H9 (cell line): ENCODE results near the gene TMEM107. TPM values are rescaled to one million over a fixed set of nuclear protein-coding genes. Genes with fewer than 3 reads are reported as not detected.

ENCODE experiments used
- DNase-seq: peaks from one replicate; pipeline ENCODE4 v3.0.0-alpha.2; 2017
- H2AFZ ChIP-seq: one replicate; pipeline ENCODE4 v1.6.1; 2013; ENCODE audit warnings: mild to moderate bottlenecking, low read length, control low read depth, moderate library complexity
- H2AK5ac ChIP-seq: 2 replicates; pipeline ENCODE4 v1.6.1; 2013; ENCODE audit warnings: low read length, control low read depth, mixed read lengths; ENCODE audit not compliant: insufficient read length
- H2BK120ac ChIP-seq: one replicate; pipeline ENCODE4 v1.6.1; 2013; ENCODE audit warnings: low read depth, mild to moderate bottlenecking, low read length, control low read depth, inconsistent platforms; ENCODE audit not compliant: poor library complexity, severe bottlenecking
- H2BK12ac ChIP-seq: 2 replicates; pipeline ENCODE4 v1.6.1; 2013; ENCODE audit warnings: low read length, control low read depth, mixed read lengths, low read depth; ENCODE audit not compliant: insufficient read length
- H2BK15ac ChIP-seq: 2 replicates; pipeline ENCODE4 v1.6.1; 2013; ENCODE audit warnings: low read depth, low read length, control low read depth
- H2BK20ac ChIP-seq: one replicate; pipeline ENCODE4 v1.6.1; 2013; ENCODE audit warnings: low read depth, mild to moderate bottlenecking, low read length, control low read depth, inconsistent platforms; ENCODE audit not compliant: poor library complexity, severe bottlenecking
- H2BK5ac ChIP-seq: 2 replicates; pipeline ENCODE4 v1.6.1; 2013; ENCODE audit warnings: low read length, control low read depth, mixed read lengths; ENCODE audit not compliant: insufficient read length
- H3K14ac ChIP-seq: 2 replicates; pipeline ENCODE4 v1.6.1; 2013; ENCODE audit warnings: low read length, control low read depth; ENCODE audit not compliant: insufficient read depth
- H3K18ac ChIP-seq: 2 replicates; pipeline ENCODE4 v1.6.1; 2013; ENCODE audit warnings: low read depth, mild to moderate bottlenecking, mixed read lengths, low read length, control low read depth; ENCODE audit not compliant: insufficient read length
- H3K23ac ChIP-seq: 2 replicates; pipeline ENCODE4 v1.6.1; 2013; ENCODE audit warnings: low read length, control low read depth, mixed read lengths, low read depth; ENCODE audit not compliant: insufficient read length
- H3K23me2 ChIP-seq: 2 replicates; pipeline ENCODE4 v1.6.1; 2013; ENCODE audit warnings: low read depth, mild to moderate bottlenecking, mixed read lengths, low read length, control low read depth; ENCODE audit not compliant: insufficient read length, poor library complexity, severe bottlenecking
- H3K27ac ChIP-seq: 2 replicates; pipeline ENCODE4 v1.5.1; 2013; ENCODE audit warnings: low read length, control low read depth, mixed read lengths, low read depth; ENCODE audit not compliant: insufficient read length
- H3K27me3 ChIP-seq: 2 replicates; pipeline ENCODE4 v1.6.1; 2013; ENCODE audit warnings: low read length, control low read depth, inconsistent platforms; ENCODE audit not compliant: insufficient read depth
- H3K4ac ChIP-seq: 2 replicates; pipeline ENCODE4 v1.6.1; 2013; ENCODE audit warnings: low read depth, mild to moderate bottlenecking, control low read depth, inconsistent platforms, low read length, moderate library complexity
- H3K4me1 ChIP-seq: 2 replicates; pipeline ENCODE4 v1.6.1; 2013; ENCODE audit warnings: low read length, control low read depth, inconsistent platforms; ENCODE audit not compliant: insufficient read depth
- H3K4me2 ChIP-seq: 2 replicates; pipeline ENCODE4 v1.6.1; 2013; ENCODE audit warnings: low read length, control low read depth, mixed read lengths; ENCODE audit not compliant: insufficient read length, insufficient read depth
- H3K56ac ChIP-seq: 2 replicates; pipeline ENCODE4 v1.6.1; 2013; ENCODE audit warnings: low read depth, mild to moderate bottlenecking, mixed read lengths, low read length, control low read depth; ENCODE audit not compliant: insufficient read length
- H3K79me1 ChIP-seq: 2 replicates; pipeline ENCODE4 v1.6.1; 2013; ENCODE audit warnings: low read depth, mild to moderate bottlenecking, moderate library complexity, low read length, control low read depth, inconsistent platforms; ENCODE audit not compliant: insufficient read depth, poor library complexity, severe bottlenecking
- H3K79me2 ChIP-seq: 2 replicates; pipeline ENCODE4 v1.6.1; 2013; ENCODE audit warnings: low read length, control low read depth, inconsistent platforms; ENCODE audit not compliant: insufficient read depth
- H3K9ac ChIP-seq: 2 replicates; pipeline ENCODE4 v1.6.1; 2013; ENCODE audit warnings: low read length, control low read depth, mixed read lengths; ENCODE audit not compliant: insufficient read length; ENCODE audit errors: extremely low read depth
- H3K9me3 ChIP-seq: one replicate; pipeline ENCODE4 v1.6.1; 2013; ENCODE audit warnings: low read depth, low read length, inconsistent platforms; ENCODE audit not compliant: control insufficient read depth
- H3T11ph ChIP-seq: one replicate; pipeline ENCODE4 v1.6.1; 2013; ENCODE audit warnings: mild to moderate bottlenecking, low read length, control low read depth, inconsistent platforms
- H4K20me1 ChIP-seq: one replicate; pipeline ENCODE4 v1.6.1; 2013; ENCODE audit not compliant: control insufficient read depth, insufficient read length, insufficient read depth
- H4K5ac ChIP-seq: 2 replicates; pipeline ENCODE4 v1.6.1; 2013; ENCODE audit warnings: low read depth, mild to moderate bottlenecking, mixed read lengths, low read length, control low read depth; ENCODE audit not compliant: insufficient read length
- H4K8ac ChIP-seq: replicated peaks from 2 replicates; pipeline ENCODE4 v1.6.1; 2013; ENCODE audit warnings: low read length, control low read depth, mixed read lengths, low read depth; ENCODE audit not compliant: insufficient read length
- H4K91ac ChIP-seq: 2 replicates; pipeline ENCODE4 v1.6.1; 2013; ENCODE audit warnings: low read depth, mild to moderate bottlenecking, moderate library complexity, mixed read lengths, low read length, control low read depth; ENCODE audit not compliant: insufficient read length
- H3K27ac Mint-ChIP-seq, 3 experiments: 2 replicates in 2 of 3; 3 replicates in 1 of 3; pipeline ENCODE4 v1.8.0; 2020 to 2021; ENCODE audit warnings: mixed read lengths in 3 of 3, mild to moderate bottlenecking in 1 of 3, moderate library complexity in 1 of 3
- H3K27me3 Mint-ChIP-seq: 2 replicates; pipeline ENCODE4 v1.8.0; 2021; ENCODE audit warnings: low read depth, mild to moderate bottlenecking, moderate library complexity, mixed read lengths
- H3K36me3 Mint-ChIP-seq, 3 experiments: 2 replicates in 2 of 3; 3 replicates in 1 of 3; pipeline ENCODE4 v1.8.0; 2020 to 2021; ENCODE audit warnings: low read depth in 3 of 3, mixed read lengths in 3 of 3; ENCODE audit not compliant: insufficient read depth in 1 of 3
- H3K4me1 Mint-ChIP-seq, 2 experiments: 2 replicates each; pipeline ENCODE4 v1.8.0; 2020; ENCODE audit warnings: mixed read lengths in 2 of 2
- H3K4me3 Mint-ChIP-seq, 2 experiments: 2 replicates in 1 of 2; 3 replicates in 1 of 2; pipeline ENCODE4 v1.8.0; 2020 to 2021; ENCODE audit warnings: mild to moderate bottlenecking in 2 of 2, mixed read lengths in 2 of 2, moderate library complexity in 1 of 2
- H3K9me3 Mint-ChIP-seq, 2 experiments: 2 replicates in 1 of 2; 3 replicates in 1 of 2; pipeline ENCODE4 v1.8.0; 2020; ENCODE audit warnings: mild to moderate bottlenecking in 2 of 2, mixed read lengths in 2 of 2, moderate library complexity in 1 of 2
- WGBS: extraction: QIAGEN DNeasy Blood & Tissue Kit; methylation state at CpG from one replicate; pipeline ENCODE4 v1.1.7; 2013; ENCODE audit warnings: missing lambda C conversion rate, low lambda C conversion rate, mixed read lengths; ENCODE audit not compliant: insufficient read length; ENCODE audit errors: extremely low coverage; 5-methylcytosine and 5-hydroxymethylcytosine counted together
- total RNA-seq: library from RNA; stranded (reverse); gene quantifications from 2 replicates; pipeline ENCODE4 v1.2.1, GENCODE V29; 2021
- TF ChIP-seq, protein P1 (sequence below): fragments of 200-600 bp; sonication (generic); conservative IDR thresholded peaks from 3 replicates; pipeline ENCODE4 v1.8.0; 2021; ENCODE audit warnings: antibody characterized with exemption, mild to moderate bottlenecking

Gene TMEM107
- total RNA-seq, 1 experiment from 2014 or later, result 12.7 TPM

- Mint-ChIP-seq H3K4me1 (peaks cover 14 to 24% of the 10 kb centered on the region in 2 experiments), H3K36me3 (peaks cover 19 to 36% (median 25%) of the 10 kb centered on the region in 3 experiments; a peak in 6 of 7 replicates), H3K9me3 (peaks cover 14 to 17% of the 10 kb centered on the region in 2 experiments; a peak in 4 of 5 replicates), H3K27ac (peak overlapping the region in 1 of 3 experiments; percentile 79; a peak in 2 of 7 replicates), H3K4me3 (peak overlapping the region; percentile 34 to 72; a peak in 3 of 5 replicates), H3K27me3 (peaks cover 25% of the 10 kb centered on the region)
- Histone ChIP-seq H2BK5ac (no peak overlapping the region), H2BK20ac (no peak overlapping the region), H2BK120ac (no peak overlapping the region), H3K79me2 (no peaks in the 10 kb centered on the region), H3K23me2 (peaks cover 10% of the 10 kb centered on the region), H3K79me1 (no peaks in the 10 kb centered on the region), H3K56ac (no peak overlapping the region), H3K23ac (no peak overlapping the region), H4K8ac (no peak overlapping the region), H3K9ac (no peak overlapping the region), H3K4me1 (no peaks in the 10 kb centered on the region), H3K4me2 (no peak overlapping the region), H3K27me3 (no peaks in the 10 kb centered on the region), H3T11ph (no peak overlapping the region), H3K14ac (no peak overlapping the region), H2AFZ (no peak overlapping the region), H3K27ac (no peak overlapping the region), H2AK5ac (no peak overlapping the region), H3K9me3 (no peaks in the 10 kb centered on the region), H3K18ac (no peak overlapping the region), H4K91ac (no peak overlapping the region), H3K4ac (no peak overlapping the region), H2BK15ac (no peak overlapping the region), H2BK12ac (no peak overlapping the region), H4K20me1 (no peaks in the 10 kb centered on the region), H4K5ac (no peak overlapping the region)
- TF ChIP-seq, protein P1, sequence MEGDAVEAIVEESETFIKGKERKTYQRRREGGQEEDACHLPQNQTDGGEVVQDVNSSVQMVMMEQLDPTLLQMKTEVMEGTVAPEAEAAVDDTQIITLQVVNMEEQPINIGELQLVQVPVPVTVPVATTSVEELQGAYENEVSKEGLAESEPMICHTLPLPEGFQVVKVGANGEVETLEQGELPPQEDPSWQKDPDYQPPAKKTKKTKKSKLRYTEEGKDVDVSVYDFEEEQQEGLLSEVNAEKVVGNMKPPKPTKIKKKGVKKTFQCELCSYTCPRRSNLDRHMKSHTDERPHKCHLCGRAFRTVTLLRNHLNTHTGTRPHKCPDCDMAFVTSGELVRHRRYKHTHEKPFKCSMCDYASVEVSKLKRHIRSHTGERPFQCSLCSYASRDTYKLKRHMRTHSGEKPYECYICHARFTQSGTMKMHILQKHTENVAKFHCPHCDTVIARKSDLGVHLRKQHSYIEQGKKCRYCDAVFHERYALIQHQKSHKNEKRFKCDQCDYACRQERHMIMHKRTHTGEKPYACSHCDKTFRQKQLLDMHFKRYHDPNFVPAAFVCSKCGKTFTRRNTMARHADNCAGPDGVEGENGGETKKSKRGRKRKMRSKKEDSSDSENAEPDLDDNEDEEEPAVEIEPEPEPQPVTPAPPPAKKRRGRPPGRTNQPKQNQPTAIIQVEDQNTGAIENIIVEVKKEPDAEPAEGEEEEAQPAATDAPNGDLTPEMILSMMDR, result no peak
- no CpG with 5 or more reads among the region's 26 CpGs for WGBS
- DNase-seq, result no peak
Measured at GRCh38 chr17:8224891-8225812, 49.0 kb upstream of the TMEM107 start.
